Ovary (tissue), 9 donors: Measurements from ENCODE around the gene MIEN1. TPM values are rescaled to one million over a fixed set of nuclear protein-coding genes. Genes with fewer than 3 reads are reported as not detected.

Source experiments
- DNase-seq, 5 donors: peaks; one replicate each; pipeline ENCODE4 v3.0.0-alpha.2; 2019 to 2020
- H3K27ac ChIP-seq, 2 donors: fragments of 200-600 bp; one replicate each; pipeline versions ENCODE4 v1.5.1 to v1.8.0; 2019 to 2022
- H3K27me3 ChIP-seq: fragments of 200-600 bp; one replicate; pipeline ENCODE4 v1.8.0; 2022
- H3K36me3 ChIP-seq: fragments of 200-600 bp; sonication (generic); one replicate; pipeline ENCODE4 v1.5.1; 2019
- H3K4me1 ChIP-seq: one replicate; pipeline ENCODE4 v1.8.1; 2013; ENCODE audit warnings: mild to moderate bottlenecking, moderate library complexity; ENCODE audit not compliant: insufficient read depth
- H3K4me3 ChIP-seq: fragments of 200-600 bp; sonication (generic); one replicate; pipeline ENCODE4 v1.5.1; 2017
- H3K9me3 ChIP-seq, 2 donors: fragments of 200-600 bp in 1 of 2; sonication (generic) in 1 of 2; one replicate each; pipeline versions ENCODE4 v1.5.1 to v1.8.1; 2013 to 2019; ENCODE audit warnings: mild to moderate bottlenecking in 1 of 2, moderate library complexity in 1 of 2
- CTCF ChIP-seq, 3 donors: fragments of 450-650 bp in 2 of 3; fragments of 200-600 bp in 1 of 3; IDR thresholded peaks; one replicate each; pipeline versions ENCODE4 v1.5.1 to v1.8.0; 2016 to 2022; ENCODE audit warnings: antibody characterized with exemption in 3 of 3, mild to moderate bottlenecking in 1 of 3
- EP300 ChIP-seq: sonication (generic); formaldehyde crosslinking; IDR thresholded peaks from one replicate; pipeline ENCODE4 v1.6.1; 2017; ENCODE audit warnings: antibody characterized with exemption
- POLR2A ChIP-seq: fragments of 450-650 bp; IDR thresholded peaks from one replicate; pipeline ENCODE4 v1.6.1; 2017; ENCODE audit warnings: antibody characterized with exemption, mild to moderate bottlenecking, moderate library complexity
- WGBS, 3 donors: extraction: QIAGEN DNeasy Blood & Tissue Kit in 1 of 3; methylation state at CpG; one replicate each; pipeline versions ENCODE4 v1.1.5 to v1.1.7; 2013 to 2017; 5-methylcytosine and 5-hydroxymethylcytosine counted together
- intact Hi-C, 4 donors: fragments of 100-400 bp; cut with DNase I; formaldehyde crosslinking; loops; one replicate each; pipeline versions ENCODE4 v1.11.0 to v1.15.1; 2022 to 2023
- polyA plus RNA-seq, 2 donors: library from polyadenylated mRNA; stranded (reverse); fragments of 200-250 nt in 1 of 2; fragments of 350-450 nt in 1 of 2; fragmentation: Illumina TruSeq in 1 of 2; extraction: RNeasy Lipid Tissue Mini Kit (QIAGEN cat#74804) in 1 of 2; gene quantifications; one replicate each; pipeline ENCODE4 v1.2.3, GENCODE V29; 2013 to 2014
- total RNA-seq, 7 donors: library from RNA; depleted of rRNA in 2 of 7; stranded (reverse); fragments of >200 nt in 2 of 7; fragmentation: NEBNext Ultra II Directional in 3 of 7; extraction: Animal tissue kit (Norgen Biotek cat#: 25700) in 3 of 7; gene quantifications; one replicate each; pipeline versions ENCODE4 v1.1.0 to v1.2.4, GENCODE V29; 2016 to 2023
- donor health status: DM: no; HTN: no; CAD: no; lungs with moderate emphysema.
- donor health status: DM: no; HTN: no; CAD: no.
- donor health status: Bipolar disorder and iron deficiency.
- donor health status: DM: yes; HTN: yes; CAD: no.
- donor health status: DM: no; HTN: no; CAD: no.
- donor health status: DM: yes; HTN: yes; CAD: no.

The MIEN1 gene
- total and polyA plus RNA-seq, 9 donors = 20.2 to 64.9 (median 25.5) TPM

GRCh38 chr17:39744075-39744835 is 13.9 kb upstream of the MIEN1 start:
- WGBS, 3 donors = 77 to 83% (median 80%) methylated on average over 16 of the region's 16 CpGs

DNA sequence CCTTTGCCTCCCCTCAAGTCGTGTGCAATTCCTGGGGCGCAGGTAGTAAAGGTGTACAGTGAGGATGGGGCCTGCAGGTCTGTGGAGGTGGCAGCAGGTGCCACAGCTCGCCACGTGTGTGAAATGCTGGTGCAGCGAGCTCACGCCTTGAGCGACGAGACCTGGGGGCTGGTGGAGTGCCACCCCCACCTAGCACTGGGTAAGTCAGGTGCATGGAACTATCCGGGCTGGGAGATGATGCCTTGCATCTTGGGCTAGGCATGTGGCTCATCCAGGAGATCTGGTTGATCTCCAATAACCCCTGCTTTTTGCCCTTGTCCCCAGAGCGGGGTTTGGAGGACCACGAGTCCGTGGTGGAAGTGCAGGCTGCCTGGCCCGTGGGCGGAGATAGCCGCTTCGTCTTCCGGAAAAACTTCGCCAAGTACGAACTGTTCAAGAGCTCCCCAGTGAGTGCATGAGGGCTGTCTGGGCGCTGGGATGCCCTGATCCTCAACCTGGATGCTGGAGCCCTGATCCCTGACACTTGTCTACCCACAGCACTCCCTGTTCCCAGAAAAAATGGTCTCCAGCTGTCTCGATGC is 12.6 kb upstream of the MIEN1 start:
- H3K27me3 ChIP-seq = no peaks in the 10 kb centered on the region

More at GRCh38 chr17:39744075-39744835, 13.9 kb upstream of the MIEN1 start:
- no peaks in the 10 kb centered on the region for H3K27me3 ChIP-seq
- no peaks in the 10 kb centered on the region for H3K36me3 ChIP-seq
- H3K27ac ChIP-seq = no peak overlapping the region
- H3K4me1 ChIP-seq = peaks cover 2% of the 10 kb centered on the region
- intact Hi-C loops = no loop called here
- TF ChIP-seq POLR2A (no peak), EP300 (no peak), CTCF (IDR thresholded peaks at IDR 0.05) (no peak)
- no peak overlapping the region for H3K4me3 ChIP-seq
- no peaks in the 10 kb centered on the region for H3K9me3 ChIP-seq
- no peak for DNase-seq

DNA sequence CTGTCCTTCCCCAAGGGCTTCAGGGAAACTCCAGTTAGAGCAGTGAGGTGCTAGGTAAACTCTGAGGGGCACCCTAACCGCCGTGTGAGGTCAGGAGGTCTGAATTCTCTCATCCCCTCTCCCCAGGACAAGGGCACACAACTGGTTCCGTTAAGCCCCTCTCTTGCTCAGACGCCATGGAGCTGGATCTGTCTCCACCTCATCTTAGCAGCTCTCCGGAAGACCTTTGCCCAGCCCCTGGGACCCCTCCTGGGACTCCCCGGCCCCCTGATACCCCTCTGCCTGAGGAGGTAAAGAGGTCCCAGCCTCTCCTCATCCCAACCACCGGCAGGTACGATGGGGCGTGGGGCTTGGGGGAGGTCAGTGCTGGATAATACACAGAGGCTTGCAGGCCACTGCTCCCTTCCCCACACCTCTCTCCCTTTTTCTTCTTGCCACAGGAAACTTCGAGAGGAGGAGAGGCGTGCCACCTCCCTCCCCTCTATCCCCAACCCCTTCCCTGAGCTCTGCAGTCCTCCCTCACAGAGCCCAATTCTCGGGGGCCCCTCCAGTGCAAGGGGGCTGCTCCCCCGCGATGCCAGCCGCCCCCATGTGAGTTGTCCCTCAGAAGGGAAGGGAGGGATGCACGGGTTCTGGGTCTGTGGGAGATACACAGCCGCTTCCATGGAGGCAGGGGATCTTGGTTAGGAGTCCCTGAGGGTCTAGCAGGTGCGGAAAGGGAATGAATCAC is 12.0 kb upstream of the MIEN1 start:
- no peak for TF ChIP-seq CTCF (IDR thresholded peaks at IDR 0.05)
- no peak for TF ChIP-seq EP300
- TF ChIP-seq POLR2A = no peak
- Histone ChIP-seq H3K4me3 (no peak overlapping the region), H3K27ac (no peak overlapping the region), H3K36me3 (no peaks in the 10 kb centered on the region), H3K9me3 (no peaks in the 10 kb centered on the region), H3K4me1 (peaks cover 2% of the 10 kb centered on the region), H3K27me3 (no peaks in the 10 kb centered on the region)
- WGBS, 3 donors = 67 to 72% (median 68%) methylated on average over 18 of the region's 18 CpGs
- intact Hi-C loops = no loop called here
- no peak for DNase-seq

More for the DNA sequence above, 12.6 kb upstream of the MIEN1 start:
- intact Hi-C loops = no loop called here
- no peak overlapping the region for H3K27ac ChIP-seq
- no peak for DNase-seq
- WGBS, 3 donors = 70 to 77% (median 71%) methylated on average over 21 of the region's 21 CpGs
- H3K36me3 ChIP-seq = no peaks in the 10 kb centered on the region
- TF ChIP-seq EP300 (no peak), CTCF (IDR thresholded peaks at IDR 0.05) (no peak), POLR2A (no peak)
- peaks cover 2% of the 10 kb centered on the region for H3K4me1 ChIP-seq
- no peak overlapping the region for H3K4me3 ChIP-seq
- H3K9me3 ChIP-seq = no peaks in the 10 kb centered on the region

- DNase-seq = no peak
- no peaks in the 10 kb centered on the region for H3K27me3 ChIP-seq
- peaks cover 2% of the 10 kb centered on the region for H3K4me1 ChIP-seq
- 24 to 32% (median 29%) methylated on average over 14 to 16 of the region's 16 CpGs for WGBS, 3 donors
- no peaks in the 10 kb centered on the region for H3K9me3 ChIP-seq
- H3K4me3 ChIP-seq = no peak overlapping the region
- H3K36me3 ChIP-seq = no peaks in the 10 kb centered on the region
- intact Hi-C loops = no loop called here
- no peak overlapping the region for H3K27ac ChIP-seq
- TF ChIP-seq CTCF (IDR thresholded peaks at IDR 0.05) = no peak
- no peak for TF ChIP-seq POLR2A
- no peak for TF ChIP-seq EP300
Measured at GRCh38 chr17:39740357-39741111, 10.2 kb upstream of the MIEN1 start.
